HG02981 (cell line): ENCODE measurements around the gene CTNS.

Experiments
- ATAC-seq: cut with Tn5 transposase; IDR thresholded peaks from one replicate; pipeline ENCODE4 v1.9.1; 2021; ENCODE audit warnings: mild to moderate bottlenecking, moderate library complexity; ENCODE audit not compliant: unreplicated experiment

The CTNS gene

GRCh38 chr17:3622977-3623594 lies 13.5 kb upstream of the CTNS start:
- ATAC-seq = no peak

GRCh38 chr17:3626831-3627768 lies 9.5 kb upstream of the CTNS start:
- no peak for ATAC-seq

GRCh38 chr17:3627769-3628167 lies 8.8 kb upstream of the CTNS start:
- ATAC-seq = no peak

DNA sequence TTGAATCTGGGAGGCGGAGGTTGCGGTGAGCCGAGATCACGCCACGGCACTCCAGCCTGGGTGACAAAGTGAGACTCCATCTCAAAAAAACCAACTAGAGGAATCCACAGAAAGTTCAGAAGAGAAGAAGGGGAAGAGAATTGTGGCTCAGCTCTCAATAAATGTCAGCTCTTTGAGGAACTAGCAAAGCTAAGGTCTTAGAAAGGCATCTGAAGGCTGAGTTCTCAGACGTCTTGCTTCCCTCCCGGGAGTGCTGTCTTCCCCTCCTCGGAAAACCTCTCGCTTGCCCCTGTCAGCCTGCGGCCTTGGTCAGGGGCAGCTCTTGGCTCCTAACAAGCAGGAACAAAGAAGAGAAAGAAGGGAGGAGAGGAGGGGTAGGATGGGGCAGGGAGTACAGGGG lies 5.8 kb upstream of the CTNS start:
- no peak for ATAC-seq

GRCh38 chr17:3632287-3632686 lies 4.3 kb upstream of the CTNS start:
- no peak for ATAC-seq

- peak; percentile 25 for ATAC-seq
Observed at GRCh38 chr17:3635474-3636153, 946 bp upstream of the CTNS start.

- peak; percentile 2 for ATAC-seq
Observed at GRCh38 chr17:3636908-3637373, 381 bp downstream of the CTNS start.

- no peak for ATAC-seq
Observed at GRCh38 chr17:3639981-3640596, 3.5 kb downstream of the CTNS start.

GRCh38 chr17:3641014-3641413 lies 4.5 kb downstream of the CTNS start:
- ATAC-seq = no peak

- no peak for ATAC-seq
Observed at GRCh38 chr17:3641717-3642486, 5.3 kb downstream of the CTNS start.

DNA sequence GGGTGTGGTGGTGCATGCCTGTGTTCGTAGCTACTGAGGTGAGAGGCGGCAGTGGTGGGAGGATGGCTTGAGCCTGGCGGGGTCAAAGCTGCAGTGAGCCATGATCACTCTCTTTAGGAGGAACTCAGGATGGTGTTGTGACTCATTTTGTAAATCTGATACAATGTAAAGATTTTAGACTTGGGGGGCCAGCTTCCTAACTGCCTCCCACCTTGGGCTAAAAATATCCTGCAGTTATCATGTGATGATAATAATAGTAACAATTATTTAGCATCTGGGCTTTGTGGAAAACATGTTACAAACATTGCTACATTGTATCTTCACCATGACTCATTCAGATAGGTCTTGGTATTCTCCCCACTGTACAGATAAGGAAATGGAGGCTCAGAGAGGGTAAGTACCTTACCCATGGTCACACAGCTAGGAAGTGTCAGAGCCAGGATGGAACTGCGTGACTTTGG lies 7.4 kb downstream of the CTNS start:
- ATAC-seq = no peak

DNA sequence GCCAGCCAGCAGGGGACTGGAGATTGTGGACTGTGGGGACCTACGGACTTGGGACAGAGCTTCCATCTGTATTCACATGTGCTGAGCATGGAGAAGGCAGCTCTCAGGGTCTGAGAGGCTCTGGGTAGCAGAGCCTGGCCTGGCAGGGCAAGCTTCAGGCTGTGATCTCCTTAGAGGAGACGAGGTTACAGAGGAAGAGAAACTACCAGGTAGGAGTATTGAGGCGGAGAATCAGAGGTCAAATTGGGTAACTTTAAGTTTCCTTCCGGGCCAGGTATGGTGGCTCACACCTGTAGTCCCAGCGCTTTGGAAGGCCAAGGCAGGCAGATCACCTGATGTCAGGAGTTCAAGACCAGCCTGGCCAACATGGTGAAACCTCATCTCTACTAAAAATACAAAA lies 8.8 kb downstream of the CTNS start:
- ATAC-seq = no peak

- ATAC-seq = no peak
Observed at GRCh38 chr17:3647251-3647650, 10.7 kb downstream of the CTNS start.

DNA sequence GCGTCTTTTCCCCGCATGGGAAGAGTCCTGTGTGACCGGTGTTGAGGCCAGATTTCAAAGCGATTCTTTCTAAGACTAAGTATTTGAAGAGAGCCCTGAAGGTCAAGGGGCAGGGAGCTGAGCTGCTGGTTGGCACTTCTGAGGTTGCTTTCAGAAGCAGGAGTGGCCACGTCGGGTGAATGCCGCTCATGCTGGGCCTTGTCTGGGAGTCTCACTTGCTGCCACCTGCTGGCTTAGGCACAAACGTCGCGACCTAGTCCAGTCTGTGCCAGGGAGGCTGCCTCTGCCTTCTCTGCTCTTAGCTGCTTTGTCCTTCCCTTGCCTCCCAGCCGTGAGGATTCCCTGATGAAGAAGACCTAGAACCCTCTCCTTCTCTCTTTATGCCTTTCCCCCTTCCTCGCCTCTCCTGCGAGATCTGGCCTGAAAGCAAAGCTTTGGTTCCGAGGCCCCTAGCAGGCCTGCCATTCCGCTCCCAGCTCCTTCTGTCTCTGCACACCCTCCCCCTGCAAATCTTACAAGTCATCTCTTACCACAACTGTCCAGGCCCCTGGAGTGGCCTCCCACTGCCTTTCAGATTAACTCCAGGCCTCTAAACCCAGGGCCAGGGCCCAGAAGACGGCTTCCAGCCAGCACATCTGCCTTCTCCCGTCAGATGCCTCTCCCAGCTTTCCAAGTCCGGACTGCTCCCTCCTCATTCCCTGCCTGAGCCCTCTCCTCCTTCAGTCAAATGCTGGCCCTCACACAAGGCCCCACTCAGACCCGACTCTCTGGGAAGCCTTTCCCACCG lies 11.4 kb downstream of the CTNS start:
- no peak for ATAC-seq

DNA sequence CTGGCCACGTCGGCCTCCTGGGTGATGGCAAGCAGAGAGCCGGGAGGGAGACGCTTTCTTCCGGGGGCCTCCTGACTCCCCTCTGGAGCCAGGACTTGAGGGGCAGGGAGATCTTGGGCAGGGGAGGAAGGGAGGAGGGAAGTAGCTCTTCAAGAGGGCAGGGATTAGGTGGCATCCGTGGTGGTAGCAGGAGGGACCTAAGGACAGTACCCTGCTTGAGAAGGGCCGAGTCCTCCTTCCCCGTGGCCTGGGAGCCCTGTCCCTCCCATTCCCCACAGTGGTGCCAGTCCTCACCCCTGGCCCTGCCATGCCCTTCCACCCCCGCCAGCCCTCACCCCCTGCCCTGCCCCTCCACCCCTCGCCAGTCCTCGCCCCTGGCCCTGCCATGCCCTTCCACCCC lies 19.2 kb downstream of the CTNS start:
- no peak for ATAC-seq

DNA sequence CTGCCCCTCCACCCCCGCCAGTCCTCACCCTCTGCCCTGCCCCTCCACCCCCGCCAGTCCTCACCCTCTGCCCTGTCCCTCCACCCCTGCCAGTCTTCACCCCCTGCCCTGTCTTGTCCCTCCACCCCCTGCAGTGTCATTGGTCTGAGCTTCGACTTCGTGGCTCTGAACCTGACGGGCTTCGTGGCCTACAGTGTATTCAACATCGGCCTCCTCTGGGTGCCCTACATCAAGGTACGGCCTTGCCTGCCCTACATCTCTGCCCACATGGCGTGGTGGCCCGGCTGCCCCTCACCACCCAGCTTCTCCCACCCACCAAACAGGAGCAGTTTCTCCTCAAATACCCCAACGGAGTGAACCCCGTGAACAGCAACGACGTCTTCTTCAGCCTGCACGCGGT lies 19.8 kb downstream of the CTNS start:
- ATAC-seq = no peak

- no peak for ATAC-seq
Observed at GRCh38 chr17:3656755-3657587, 20.4 kb downstream of the CTNS start.

DNA sequence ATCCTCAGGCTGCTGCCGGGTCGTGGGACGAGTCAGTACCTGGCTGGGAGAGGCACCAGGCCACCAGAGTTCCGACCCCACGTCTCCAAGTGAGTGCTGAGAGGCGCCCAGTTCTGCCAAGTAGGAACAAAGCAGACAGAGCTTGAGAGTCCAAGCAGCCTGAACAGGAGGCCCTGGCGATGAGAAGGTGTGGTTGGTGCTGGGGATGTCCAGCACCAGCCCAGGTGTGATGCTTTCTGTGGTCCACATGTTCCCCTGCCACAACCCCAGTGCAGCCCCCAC lies 21.0 kb downstream of the CTNS start:
- ATAC-seq = no peak
